ENCODE results near the gene RPRML.

The RPRML gene

GRCh38 chr17:46984892-46985291 lies 5.8 kb upstream of the RPRML start:
- Histone ChIP-seq H3K27me3 (ENCODE audit: low read depth) (peaks cover 4% of the 10 kb centered on the region; the same call in 1 of the 2 replicates), H3K4me1 (no peaks in the 10 kb centered on the region), H3K4me3 (no peak overlapping the region), H3K36me3 (replicated peaks) (no peaks in the 10 kb centered on the region), H3K9me3 (no peaks in the 10 kb centered on the region)
- in situ Hi-C loops (cut with MboI; ENCODE audit: low sequenced_read_pairs): no loop called here
- no peak for DNase-seq (ENCODE audit: low spot score in 2 of 2)

GRCh38 chr17:46984341-46984740 lies 5.3 kb upstream of the RPRML start:
- in situ Hi-C loops (cut with MboI; ENCODE audit: low sequenced_read_pairs): no loop called here
- peaks cover 7% of the 10 kb centered on the region; the same call in 1 of the 2 replicates for H3K27me3 ChIP-seq (ENCODE audit: low read depth)
- H3K4me1 ChIP-seq: no peaks in the 10 kb centered on the region
- H3K4me3 ChIP-seq: no peak overlapping the region
- H3K36me3 ChIP-seq (replicated peaks): no peaks in the 10 kb centered on the region
- H3K9me3 ChIP-seq: no peaks in the 10 kb centered on the region
- no peak for DNase-seq (ENCODE audit: low spot score in 2 of 2)

GRCh38 chr17:46983782-46984181 lies 4.7 kb upstream of the RPRML start:
- H3K4me3 ChIP-seq: no peak overlapping the region
- H3K9me3 ChIP-seq: no peaks in the 10 kb centered on the region
- H3K27me3 ChIP-seq (ENCODE audit: low read depth): peaks cover 8% of the 10 kb centered on the region
- peak in 1 of 2 experiments; percentile 17 for DNase-seq (ENCODE audit: low spot score in 2 of 2)
- no peaks in the 10 kb centered on the region for H3K4me1 ChIP-seq
- H3K36me3 ChIP-seq (replicated peaks): no peaks in the 10 kb centered on the region
- in situ Hi-C loops (cut with MboI; ENCODE audit: low sequenced_read_pairs): no loop called here

GRCh38 chr17:46982577-46982976 lies 3.5 kb upstream of the RPRML start:
- H3K27me3 ChIP-seq (ENCODE audit: low read depth): peaks cover 18% of the 10 kb centered on the region
- no peaks in the 10 kb centered on the region for H3K4me1 ChIP-seq
- DNase-seq (ENCODE audit: low spot score in 2 of 2): no peak
- no peaks in the 10 kb centered on the region for H3K36me3 ChIP-seq (replicated peaks)
- in situ Hi-C loops (cut with MboI; ENCODE audit: low sequenced_read_pairs): no loop called here
- no peak overlapping the region for H3K4me3 ChIP-seq
- H3K9me3 ChIP-seq: no peaks in the 10 kb centered on the region

GRCh38 chr17:46978489-46979146 lies 435 bp downstream of the RPRML start:
- H3K4me1 ChIP-seq: no peaks in the 10 kb centered on the region
- in situ Hi-C loops (cut with MboI; ENCODE audit: low sequenced_read_pairs): no loop called here
- H3K36me3 ChIP-seq (replicated peaks): no peaks in the 10 kb centered on the region
- DNase-seq (ENCODE audit: low spot score in 2 of 2): peak in 1 of 2 experiments; percentile 26
- no peaks in the 10 kb centered on the region for H3K9me3 ChIP-seq
- peaks cover 19% of the 10 kb centered on the region for H3K27me3 ChIP-seq (ENCODE audit: low read depth)
- H3K4me3 ChIP-seq: peak overlapping the region; percentile 36

- Histone ChIP-seq H3K4me3 (peak overlapping the region; percentile 36), H3K27me3 (ENCODE audit: low read depth) (peaks cover 19% of the 10 kb centered on the region)
- in situ Hi-C loops (cut with MboI; ENCODE audit: low sequenced_read_pairs): no loop called here
Observed at GRCh38 chr17:46977750-46978488, 1.1 kb downstream of the RPRML start.

GRCh38 chr17:46977348-46977747 lies 1.7 kb downstream of the RPRML start:
- peak; percentile 6 to 65 for DNase-seq (ENCODE audit: low spot score in 2 of 2)
- Histone ChIP-seq H3K27me3 (ENCODE audit: low read depth) (peaks cover 19% of the 10 kb centered on the region), H3K4me3 (no peak overlapping the region), H3K4me1 (no peaks in the 10 kb centered on the region), H3K36me3 (replicated peaks) (no peaks in the 10 kb centered on the region), H3K9me3 (no peaks in the 10 kb centered on the region)
- in situ Hi-C loops (cut with MboI; ENCODE audit: low sequenced_read_pairs): no loop called here

More at GRCh38 chr17:46977750-46978488, 1.1 kb downstream of the RPRML start:
- Histone ChIP-seq H3K36me3 (replicated peaks) (no peaks in the 10 kb centered on the region), H3K4me1 (no peaks in the 10 kb centered on the region), H3K9me3 (no peaks in the 10 kb centered on the region)
- no peak for DNase-seq (ENCODE audit: low spot score in 2 of 2)

GRCh38 chr17:46976626-46977270 lies 2.3 kb downstream of the RPRML start:
- no peaks in the 10 kb centered on the region for H3K4me1 ChIP-seq
- no peaks in the 10 kb centered on the region for H3K36me3 ChIP-seq (replicated peaks)
- no peak for DNase-seq (ENCODE audit: low spot score in 2 of 2)
- H3K9me3 ChIP-seq: no peaks in the 10 kb centered on the region
- no peak overlapping the region for H3K4me3 ChIP-seq
- in situ Hi-C loops (cut with MboI; ENCODE audit: low sequenced_read_pairs): no loop called here
- H3K27me3 ChIP-seq (ENCODE audit: low read depth): peaks cover 19% of the 10 kb centered on the region

GRCh38 chr17:46975287-46975686 lies 3.8 kb downstream of the RPRML start:
- no peaks in the 10 kb centered on the region for H3K9me3 ChIP-seq
- in situ Hi-C loops (cut with MboI; ENCODE audit: low sequenced_read_pairs): no loop called here
- no peak overlapping the region for H3K4me3 ChIP-seq
- H3K36me3 ChIP-seq (replicated peaks): no peaks in the 10 kb centered on the region
- H3K27me3 ChIP-seq (ENCODE audit: low read depth): peaks cover 19% of the 10 kb centered on the region
- DNase-seq (ENCODE audit: low spot score in 2 of 2): no peak
- H3K4me1 ChIP-seq: no peaks in the 10 kb centered on the region

GRCh38 chr17:46974086-46974485 lies 5.0 kb downstream of the RPRML start:
- in situ Hi-C loops (cut with MboI; ENCODE audit: low sequenced_read_pairs): no loop called here
- no peaks in the 10 kb centered on the region for H3K9me3 ChIP-seq
- H3K27me3 ChIP-seq (ENCODE audit: low read depth): peaks cover 14% of the 10 kb centered on the region
- DNase-seq (ENCODE audit: low spot score in 2 of 2): no peak
- H3K4me3 ChIP-seq: no peak overlapping the region
- no peaks in the 10 kb centered on the region for H3K36me3 ChIP-seq (replicated peaks)
- no peaks in the 10 kb centered on the region for H3K4me1 ChIP-seq

GRCh38 chr17:46972346-46972745 lies 6.7 kb downstream of the RPRML start:
- no peaks in the 10 kb centered on the region for H3K9me3 ChIP-seq
- DNase-seq (ENCODE audit: low spot score in 2 of 2): no peak
- no peak overlapping the region for H3K4me3 ChIP-seq
- H3K4me1 ChIP-seq: no peaks in the 10 kb centered on the region
- no peaks in the 10 kb centered on the region for H3K36me3 ChIP-seq (replicated peaks)
- in situ Hi-C loops (cut with MboI; ENCODE audit: low sequenced_read_pairs): no loop called here
- H3K27me3 ChIP-seq (ENCODE audit: low read depth): peaks cover 4% of the 10 kb centered on the region; the same call in 1 of the 2 replicates

GRCh38 chr17:46971647-46972300 lies 7.3 kb downstream of the RPRML start:
- H3K4me3 ChIP-seq: no peak overlapping the region
- H3K36me3 ChIP-seq (replicated peaks): no peaks in the 10 kb centered on the region
- peaks cover 4% of the 10 kb centered on the region; the same call in 1 of the 2 replicates for H3K27me3 ChIP-seq (ENCODE audit: low read depth)
- in situ Hi-C loops (cut with MboI; ENCODE audit: low sequenced_read_pairs): no loop called here
- no peaks in the 10 kb centered on the region for H3K9me3 ChIP-seq
- no peak for DNase-seq (ENCODE audit: low spot score in 2 of 2)
- H3K4me1 ChIP-seq: no peaks in the 10 kb centered on the region

GRCh38 chr17:46968896-46969295 lies 10.2 kb downstream of the RPRML start:
- H3K36me3 ChIP-seq (replicated peaks): no peaks in the 10 kb centered on the region
- H3K27me3 ChIP-seq (ENCODE audit: low read depth): peaks cover 7% of the 10 kb centered on the region; the same call in 1 of the 2 replicates
- in situ Hi-C loops (cut with MboI; ENCODE audit: low sequenced_read_pairs): no loop called here
- no peak overlapping the region for H3K4me3 ChIP-seq
- no peaks in the 10 kb centered on the region for H3K4me1 ChIP-seq
- no peak for DNase-seq (ENCODE audit: low spot score in 2 of 2)
- H3K9me3 ChIP-seq: no peaks in the 10 kb centered on the region

All from HAP-1 (cell line).